Transverse colon (tissue), 4 donors: Measurements from ENCODE around the gene NCS1. TPM values are rescaled to one million over a fixed set of nuclear protein-coding genes. Genes with fewer than 3 reads are reported as not detected.

ENCODE experiments used
- DNase-seq: peaks from one replicate; pipeline ENCODE4 v3.0.0-alpha.2; 2019
- H3K27ac ChIP-seq, 4 donors: fragments of 200-600 bp; sonication (generic); 2 replicates each; pipeline ENCODE4 v1.5.1; 2016 to 2018; ENCODE audit warnings: inconsistent platforms in 4 of 4
- H3K27me3 ChIP-seq: fragments of 200-600 bp; sonication (generic); 2 replicates; pipeline ENCODE4 v1.5.1; 2017; ENCODE audit warnings: inconsistent platforms
- H3K36me3 ChIP-seq, 4 donors: fragments of 200-600 bp; sonication (generic); 2 replicates each; pipeline ENCODE4 v1.5.1; 2017 to 2019; ENCODE audit warnings: inconsistent platforms in 4 of 4
- H3K4me1 ChIP-seq, 4 donors: fragments of 200-600 bp; sonication (generic); 2 replicates each; pipeline ENCODE4 v1.5.1; 2017 to 2020; ENCODE audit warnings: inconsistent platforms in 4 of 4
- H3K4me3 ChIP-seq, 4 donors: fragments of 200-600 bp; sonication (generic); 1 replicate in 1 of 4; 2 replicates in 3 of 4; pipeline versions ENCODE4 v1.5.1 to v1.6.1; 2017 to 2019; ENCODE audit warnings: inconsistent platforms in 4 of 4
- H3K9me3 ChIP-seq, 2 donors: fragments of 200-600 bp; sonication (generic); 2 replicates each; pipeline ENCODE4 v1.5.1; 2017 to 2019; ENCODE audit warnings: inconsistent platforms in 2 of 2
- CTCF ChIP-seq, 5 experiments: fragments of 200-600 bp in 3 of 5; fragments of 450-650 bp in 2 of 5; sonication (generic) in 3 of 5; IDR thresholded peaks; 1 replicate in 2 of 5; 2 replicates in 3 of 5; pipeline ENCODE4 v1.5.1; 2016 to 2017; ENCODE audit warnings: antibody characterized with exemption in 5 of 5, inconsistent platforms in 3 of 5, mild to moderate bottlenecking in 2 of 5, moderate library complexity in 1 of 5
- EP300 ChIP-seq: sonication (generic); formaldehyde crosslinking; IDR thresholded peaks from one replicate; pipeline ENCODE4 v1.6.1; 2017; ENCODE audit warnings: antibody characterized with exemption, low read depth
- POLR2A ChIP-seq: fragments of 450-650 bp; IDR thresholded peaks from one replicate; pipeline ENCODE4 v1.6.1; 2016; ENCODE audit warnings: antibody characterized with exemption, mild to moderate bottlenecking, moderate library complexity
- POLR2AphosphoS5 ChIP-seq, 3 donors: sonication (generic); formaldehyde crosslinking; IDR thresholded peaks; one replicate each; pipeline ENCODE4 v1.6.1; 2016; ENCODE audit warnings: antibody characterized with exemption in 3 of 3
- WGBS, 2 donors: methylation state at CpG; one replicate each; pipeline ENCODE4 v1.1.5; 2018; ENCODE audit warnings: low coverage in 1 of 2; 5-methylcytosine and 5-hydroxymethylcytosine counted together
- in situ Hi-C, 4 donors: fragments of 200-750 bp; cut with MboI; loops; one replicate each; pipeline versions ENCODE4 v1.15.0 to v1.15.1; 2017; ENCODE audit warnings: low sequenced_read_pairs in 3 of 4, low pct_ligation_motif_present in 1 of 4, low pct_unique_long_range_greater_than_20kb in 1 of 4
- intact Hi-C: fragments of 100-400 bp; cut with DNase I; formaldehyde crosslinking; loops from one replicate; pipeline ENCODE4 v1.15.1; 2023; ENCODE audit warnings: low total_unique reads
- total RNA-seq, 4 donors: library from RNA; depleted of rRNA; stranded (reverse); fragments of >200 nt; gene quantifications; one replicate each; pipeline ENCODE4 v1.1.0, GENCODE V29; 2016

NCS1 gene
- total RNA-seq, 4 donors from 2014 or later: 11.9 to 66.5 (median 25.9) TPM

GRCh38 chr9:130220352-130220751 lies 48.1 kb downstream of the NCS1 start:
- peaks cover 0 to 15% (median 4%) of the 10 kb centered on the region in 4 donors for H3K4me1 ChIP-seq
- peak overlapping the region; percentile 35 to 81 (median 66) for H3K27ac ChIP-seq
- H3K9me3 ChIP-seq: no peaks in the 10 kb centered on the region
- DNase-seq: no peak
- TF ChIP-seq POLR2A (no peak), POLR2AphosphoS5 (IDR thresholded peaks at IDR 0.05) (peak in 1 of 3 donors; percentile 24), CTCF (IDR thresholded peaks at IDR 0.05) (peak in 3 of 5 experiments; percentile 8 to 35 (median 20))
- H3K36me3 ChIP-seq: no peaks in the 10 kb centered on the region
- no peak overlapping the region for H3K4me3 ChIP-seq
- in situ Hi-C loops: no loop called here
- 54 to 67% methylated on average over 9 of the region's 9 CpGs for WGBS, 2 donors
- H3K27me3 ChIP-seq: no peaks in the 10 kb centered on the region
- intact Hi-C loops: no loop called here

- Histone ChIP-seq H3K9me3 (peaks cover under 1 to 2% of the 10 kb centered on the region in 2 donors), H3K27me3 (no peaks in the 10 kb centered on the region), H3K36me3 (no peaks in the 10 kb centered on the region), H3K4me1 (peaks cover 0 to 10% (median 3%) of the 10 kb centered on the region in 4 donors), H3K27ac (no peak overlapping the region), H3K4me3 (no peak overlapping the region)
- DNase-seq: no peak
- intact Hi-C loops: no loop called here
- 80 to 95% methylated on average over 3 to 8 of the region's 9 CpGs for WGBS, 2 donors
- TF ChIP-seq POLR2AphosphoS5 (IDR thresholded peaks at IDR 0.05) (no peak), POLR2A (no peak), CTCF (IDR thresholded peaks at IDR 0.05) (no peak), EP300 (no peak)
- in situ Hi-C loops: no loop called here
Observed at GRCh38 chr9:130222833-130223232, 50.6 kb downstream of the NCS1 start.

GRCh38 chr9:130225071-130225470 lies 52.9 kb downstream of the NCS1 start:
- in situ Hi-C loops: loop anchor here in 3 of 4 donors (5.0 to 25.0 kb wide), 3 partner anchors 113 to 338 kb away; no protein-coding TSS in a partner anchor
- H3K27me3 ChIP-seq: no peaks in the 10 kb centered on the region
- H3K4me1 ChIP-seq: peaks cover 0 to 9% (median 2%) of the 10 kb centered on the region in 4 donors
- H3K27ac ChIP-seq: no peak overlapping the region
- no peak for TF ChIP-seq EP300
- no peak for TF ChIP-seq CTCF (IDR thresholded peaks at IDR 0.05)
- TF ChIP-seq POLR2A: no peak
- no peak for TF ChIP-seq POLR2AphosphoS5 (IDR thresholded peaks at IDR 0.05)
- no peak for DNase-seq
- H3K36me3 ChIP-seq: no peaks in the 10 kb centered on the region
- 93% methylated on average over 11 of the region's 11 CpGs; no CpG with 5 or more reads in 1 of the 2 donors for WGBS, 2 donors
- H3K9me3 ChIP-seq: peaks cover 5% of the 10 kb centered on the region in 2 donors
- intact Hi-C loops: no loop called here
- H3K4me3 ChIP-seq: no peak overlapping the region

- no peaks in the 10 kb centered on the region for H3K27me3 ChIP-seq
- H3K4me1 ChIP-seq: peaks cover 0 to 4% (median 0%) of the 10 kb centered on the region in 4 donors
- H3K36me3 ChIP-seq: no peaks in the 10 kb centered on the region
- 95% methylated on average over 20 of the region's 20 CpGs; no CpG with 5 or more reads in 1 of the 2 donors for WGBS, 2 donors
- H3K9me3 ChIP-seq: peaks cover 5% of the 10 kb centered on the region in 2 donors
- TF ChIP-seq CTCF (IDR thresholded peaks at IDR 0.05): no peak
- no peak for TF ChIP-seq EP300
- intact Hi-C loops (no loop called here), in situ Hi-C loops (loop anchor here in 3 of 4 donors (5.0 to 25.0 kb wide), 3 partner anchors 113 to 338 kb away; no protein-coding TSS in a partner anchor)
- H3K4me3 ChIP-seq: no peak overlapping the region
- no peak for DNase-seq
- H3K27ac ChIP-seq: no peak overlapping the region
Observed at GRCh38 chr9:130225586-130225985, 53.4 kb downstream of the NCS1 start.
